GM20000 (cell line): ENCODE results near the gene ISY1.
"Not testable (repeated sequence)": the region's sequence is repeated elsewhere in the genome, so short reads cannot be mapped to it uniquely, and the experiment has no call there.

Source experiments
- DNase-seq: peaks from one replicate; pipeline ENCODE4 v3.0.0; 2012; ENCODE audit warnings: low spot score
- CTCF ChIP-seq: IDR thresholded peaks from 2 replicates; pipeline ENCODE4 v1.5.1; 2012; ENCODE audit warnings: mild to moderate bottlenecking, control low read depth; ENCODE audit errors: extremely low read depth, missing control alignments

The ISY1 gene

DNA sequence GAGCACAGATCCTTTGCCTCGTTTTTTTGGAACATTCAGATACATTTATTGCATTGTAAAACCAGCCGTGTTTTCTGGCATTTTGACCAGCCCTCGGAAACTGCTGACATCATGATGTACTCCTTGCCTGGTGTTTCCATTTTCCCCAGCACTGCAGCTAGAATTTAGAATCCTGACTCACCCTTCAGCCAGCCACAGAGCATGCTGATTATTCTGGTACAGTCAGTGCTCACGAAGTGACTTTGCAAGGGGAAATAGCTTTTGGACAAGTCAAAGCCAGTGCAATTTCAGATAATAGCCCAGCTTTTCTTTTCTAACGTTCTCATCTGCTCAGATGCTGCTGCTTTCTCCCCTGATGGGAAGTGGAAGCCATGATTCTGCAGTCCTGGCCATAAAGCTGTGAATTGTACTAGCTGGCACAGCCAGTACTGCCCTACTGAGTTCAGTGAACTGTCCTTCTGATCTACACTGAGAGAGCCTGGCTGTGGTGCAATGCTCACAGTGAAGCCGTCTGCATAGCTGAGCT, 34.9 kb upstream of the ISY1 start:
- DNase-seq, result no peak
- TF ChIP-seq CTCF, result no peak

DNA sequence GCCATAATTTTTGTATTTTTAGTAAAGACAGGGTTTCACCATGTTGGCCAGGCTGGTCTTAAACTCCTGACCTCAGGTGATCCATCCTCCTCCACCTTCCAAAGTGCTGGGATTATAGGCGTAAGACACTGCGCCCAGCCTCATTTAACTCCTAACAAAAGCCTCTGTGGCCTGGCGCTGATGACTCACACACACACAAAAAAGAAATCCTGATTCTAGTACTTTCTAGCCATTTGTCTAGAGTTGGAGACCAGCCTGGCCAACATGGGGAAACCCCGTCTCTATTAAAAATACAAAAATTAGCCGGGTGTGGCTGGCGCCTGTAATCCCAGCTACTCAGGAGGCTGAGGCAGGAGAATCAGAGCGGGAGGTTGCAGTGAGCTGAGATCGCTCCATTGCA, 28.9 kb upstream of the ISY1 start:
- DNase-seq, result not testable (repeated sequence)

DNA sequence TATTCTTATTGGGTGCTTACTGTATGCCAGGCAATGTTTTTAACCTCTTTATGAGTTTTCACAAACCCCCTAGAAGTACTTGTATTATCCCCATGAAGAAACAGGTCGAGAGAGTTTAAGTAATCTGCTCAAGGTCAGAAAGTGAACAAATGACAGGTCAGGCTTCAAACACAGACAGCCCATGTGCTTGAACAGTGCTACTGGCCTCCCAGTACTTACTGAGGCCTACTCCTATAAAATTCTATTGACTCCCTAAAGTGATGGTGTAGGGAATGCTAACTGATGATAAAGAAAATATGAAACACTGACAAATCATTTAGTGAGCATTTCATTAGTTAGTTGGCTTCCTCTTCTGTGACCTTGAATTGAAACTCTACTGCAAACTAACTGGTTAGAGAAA, 27.0 kb upstream of the ISY1 start:
- no peak for DNase-seq
- TF ChIP-seq CTCF, result no peak

- TF ChIP-seq CTCF, result no peak
- DNase-seq, result no peak
Observed at GRCh38 chr3:129185783-129186182, 24.9 kb upstream of the ISY1 start.

DNA sequence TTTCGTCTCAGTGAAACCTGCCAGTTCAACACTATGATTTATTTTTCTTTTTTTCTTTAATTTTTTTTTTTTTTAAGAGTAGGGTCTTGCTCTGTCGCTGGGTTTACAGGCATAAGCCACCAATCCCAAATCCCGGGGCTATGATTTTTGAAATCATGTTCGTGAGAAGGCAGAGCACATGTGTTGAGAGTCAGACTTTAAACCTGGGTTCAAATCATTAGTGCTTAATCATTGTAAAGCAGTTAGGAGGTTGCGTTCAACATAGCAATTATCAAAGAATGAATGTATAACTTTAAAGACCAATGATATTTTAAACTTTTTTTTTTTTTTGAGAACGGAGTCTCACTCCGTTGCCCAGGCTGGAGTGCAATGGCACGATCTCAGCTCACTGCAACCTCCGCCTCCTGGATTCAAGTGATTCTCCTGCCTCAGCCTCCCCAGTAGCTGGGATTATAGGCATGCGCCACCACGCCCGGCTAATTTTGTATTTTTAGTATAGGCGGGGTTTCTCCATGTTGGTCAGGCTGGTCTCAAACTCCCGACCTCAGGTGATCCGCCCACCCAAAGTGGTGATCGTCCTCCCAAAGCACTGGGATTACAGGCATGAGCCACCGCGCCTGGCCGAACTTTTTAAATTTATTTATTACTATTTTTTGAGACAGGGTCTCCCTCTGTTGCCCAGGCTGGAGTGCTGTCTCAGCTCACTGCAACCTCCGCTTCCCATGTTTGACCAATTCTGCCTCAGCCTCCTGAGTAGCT, 24.1 kb upstream of the ISY1 start:
- not testable (repeated sequence) for DNase-seq

- no peak for DNase-seq
Observed at GRCh38 chr3:129184396-129184657, 23.5 kb upstream of the ISY1 start.

DNA sequence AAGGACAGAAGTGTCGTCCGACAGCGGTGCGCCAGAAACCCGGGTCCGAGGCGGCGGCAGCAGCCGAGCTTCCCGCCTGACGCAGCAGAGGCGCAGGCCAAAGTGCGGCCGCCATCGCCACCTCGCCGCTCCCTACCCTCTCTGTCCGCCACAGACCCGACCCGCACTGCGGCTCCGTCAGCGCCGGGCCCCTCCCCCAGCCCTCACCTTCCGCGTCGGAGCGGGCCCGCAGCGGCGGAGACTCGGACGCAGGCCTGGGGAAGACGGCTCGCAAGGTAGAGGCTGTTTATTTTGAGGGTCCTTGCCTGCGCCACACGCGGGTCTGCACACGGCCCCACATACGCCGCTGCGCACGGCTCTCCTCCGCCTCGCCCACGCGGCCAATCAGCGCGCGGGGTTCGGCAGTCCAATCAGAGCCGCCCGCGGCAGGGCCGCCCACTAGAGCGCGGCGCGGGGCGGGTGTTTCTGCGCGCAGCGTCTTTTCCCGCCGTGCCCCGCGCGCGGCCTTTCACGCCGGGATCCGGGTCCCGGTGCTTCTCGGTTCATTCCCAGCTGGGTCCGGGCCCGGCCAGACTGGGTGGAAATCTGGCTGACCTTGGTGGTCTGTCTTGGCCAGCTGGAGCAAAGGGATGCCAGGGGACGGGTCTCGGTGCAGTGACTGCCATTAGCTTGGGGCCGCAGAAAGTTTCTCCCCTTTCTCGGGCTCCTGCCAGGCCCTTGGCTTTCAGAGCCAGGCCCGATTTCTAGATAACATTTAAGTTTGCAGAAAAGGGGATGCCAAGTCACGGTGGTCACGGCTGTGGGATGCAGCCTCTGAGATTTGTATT, 22.9 kb upstream of the ISY1 start, which contains the start of gene CNBP:
CNBP (minus strand) TSS at position 328 of the 827 bp plus-strand sequence. CDS start 12,139 bp downstream, outside the sequence.
- DNase-seq, result peak; percentile 98
- no peak for TF ChIP-seq CTCF

More at GRCh38 chr3:129184396-129184657, 23.5 kb upstream of the ISY1 start:
- TF ChIP-seq CTCF, result no peak

DNA sequence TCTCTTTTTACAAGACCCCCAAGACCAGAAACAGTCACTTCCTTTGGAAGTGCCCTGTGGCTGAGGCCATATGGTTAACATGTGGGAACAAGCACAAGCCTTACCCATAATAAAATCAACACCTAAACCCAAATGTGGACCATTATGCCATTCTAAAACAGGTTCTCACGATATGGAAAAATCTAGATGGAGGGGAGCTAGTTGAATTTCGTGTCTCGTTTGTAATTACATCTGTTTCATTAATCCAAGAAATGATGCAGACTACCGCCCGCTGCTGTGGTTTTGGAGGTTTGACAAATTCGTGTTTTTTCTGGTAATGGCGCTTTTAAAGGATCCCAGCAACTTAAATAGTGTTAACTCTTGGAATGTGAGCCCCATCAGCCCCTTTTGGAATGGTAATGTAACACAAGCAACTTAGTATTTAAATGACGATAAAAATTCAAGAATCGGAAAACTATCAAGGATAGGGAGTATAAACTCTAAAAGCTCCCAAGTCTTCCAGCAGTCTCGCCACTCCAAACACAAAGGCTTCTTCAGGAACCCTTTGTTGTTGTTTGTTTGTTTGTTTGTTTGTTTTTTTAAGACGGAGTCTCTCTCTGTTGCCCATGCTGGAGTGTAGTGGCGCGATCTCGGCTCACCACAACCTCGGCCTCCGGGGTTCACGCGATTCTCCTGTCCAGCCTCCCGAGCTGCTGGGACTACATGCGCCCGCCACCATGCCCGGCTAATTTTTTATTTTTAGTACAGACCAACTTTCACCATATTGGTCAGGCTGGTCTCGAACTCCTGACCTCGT, 21.7 kb upstream of the ISY1 start:
- no peak for TF ChIP-seq CTCF
- DNase-seq, result no peak
